Endothelial cell of umbilical vein (primary cell): Measurements from ENCODE around the gene CACNB4.

Experiments
- EZH2 ChIP-seq: IDR thresholded peaks from 2 replicates; pipeline ENCODE4 v1.6.1; 2012; ENCODE audit warnings: borderline replicate concordance, low read depth, mild to moderate bottlenecking, moderate library complexity, low read length, inconsistent platforms; ENCODE audit not compliant: severe bottlenecking
- FOS ChIP-seq: IDR thresholded peaks from 2 replicates; pipeline ENCODE4 v1.6.1; 2011; ENCODE audit warnings: mild to moderate bottlenecking, low read length, moderate library complexity, borderline replicate concordance; ENCODE audit not compliant: insufficient read depth
- JUN ChIP-seq: IDR thresholded peaks from 2 replicates; pipeline ENCODE4 v1.6.1; 2011; ENCODE audit warnings: borderline replicate concordance, low read depth; ENCODE audit not compliant: insufficient read length, insufficient read depth
- POLR2A ChIP-seq: IDR thresholded peaks from 2 replicates; pipeline ENCODE4 v1.6.1; 2012; ENCODE audit warnings: low read depth, mild to moderate bottlenecking, control low read depth, low read length
- POLR2AphosphoS5 ChIP-seq: IDR thresholded peaks from 2 replicates; pipeline ENCODE4 v1.6.1; 2012; ENCODE audit warnings: low read depth, mild to moderate bottlenecking, control low read depth, low read length, moderate library complexity; ENCODE audit not compliant: insufficient read depth
- TF ChIP-seq, protein P1 (sequence below), 2 donors: IDR thresholded peaks; 1 replicate in 1 of 2; 2 replicates in 1 of 2; pipeline ENCODE4 v1.5.1; 2011; ENCODE audit warnings: low read length in 2 of 2, mild to moderate bottlenecking in 2 of 2, moderate library complexity in 2 of 2, control low read depth in 1 of 2, inconsistent platforms in 1 of 2, low read depth in 1 of 2; ENCODE audit not compliant: insufficient read depth in 1 of 2; ENCODE audit errors: extremely low read depth in 1 of 2
- TF ChIP-seq, protein P2 (sequence below): IDR thresholded peaks from 2 replicates; pipeline ENCODE4 v1.6.1; 2011; ENCODE audit not compliant: insufficient read depth, insufficient read length

DNA sequence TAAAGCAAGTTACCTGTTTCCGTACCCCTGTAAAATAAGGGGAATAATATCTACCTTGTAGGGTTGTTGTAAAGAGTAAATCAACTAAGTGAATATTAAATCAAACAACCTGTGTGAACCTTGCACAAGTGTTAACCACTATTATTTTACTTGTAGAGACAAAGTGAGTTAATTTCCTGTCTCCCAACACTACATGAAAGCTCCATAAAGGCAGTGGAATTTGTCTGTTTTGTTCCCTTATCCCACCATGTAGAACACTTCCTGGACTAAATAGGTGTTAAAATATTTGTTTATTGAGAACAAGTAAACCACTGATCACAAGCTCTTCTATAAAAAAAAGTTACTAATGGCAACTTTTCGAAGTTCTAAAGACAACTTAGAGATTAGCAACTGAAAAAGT lies 274.0 kb downstream of the CACNB4 start:
- TF ChIP-seq, protein P1, sequence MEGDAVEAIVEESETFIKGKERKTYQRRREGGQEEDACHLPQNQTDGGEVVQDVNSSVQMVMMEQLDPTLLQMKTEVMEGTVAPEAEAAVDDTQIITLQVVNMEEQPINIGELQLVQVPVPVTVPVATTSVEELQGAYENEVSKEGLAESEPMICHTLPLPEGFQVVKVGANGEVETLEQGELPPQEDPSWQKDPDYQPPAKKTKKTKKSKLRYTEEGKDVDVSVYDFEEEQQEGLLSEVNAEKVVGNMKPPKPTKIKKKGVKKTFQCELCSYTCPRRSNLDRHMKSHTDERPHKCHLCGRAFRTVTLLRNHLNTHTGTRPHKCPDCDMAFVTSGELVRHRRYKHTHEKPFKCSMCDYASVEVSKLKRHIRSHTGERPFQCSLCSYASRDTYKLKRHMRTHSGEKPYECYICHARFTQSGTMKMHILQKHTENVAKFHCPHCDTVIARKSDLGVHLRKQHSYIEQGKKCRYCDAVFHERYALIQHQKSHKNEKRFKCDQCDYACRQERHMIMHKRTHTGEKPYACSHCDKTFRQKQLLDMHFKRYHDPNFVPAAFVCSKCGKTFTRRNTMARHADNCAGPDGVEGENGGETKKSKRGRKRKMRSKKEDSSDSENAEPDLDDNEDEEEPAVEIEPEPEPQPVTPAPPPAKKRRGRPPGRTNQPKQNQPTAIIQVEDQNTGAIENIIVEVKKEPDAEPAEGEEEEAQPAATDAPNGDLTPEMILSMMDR (IDR thresholded peaks at IDR 0.05; ENCODE audit: extremely low read depth in 1 of 2, insufficient read depth in 1 of 2, low read depth in 1 of 2, low read length in 2 of 2): no peak
- TF ChIP-seq EZH2 (no peak), POLR2AphosphoS5 (no peak), POLR2A (no peak), JUN (no peak), FOS (no peak)
- TF ChIP-seq, protein P2, sequence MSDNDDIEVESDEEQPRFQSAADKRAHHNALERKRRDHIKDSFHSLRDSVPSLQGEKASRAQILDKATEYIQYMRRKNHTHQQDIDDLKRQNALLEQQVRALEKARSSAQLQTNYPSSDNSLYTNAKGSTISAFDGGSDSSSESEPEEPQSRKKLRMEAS: no peak
